Epithelial cell of proximal tubule (primary cell): ENCODE results near the gene POLE3. TPM values are rescaled to one million over a fixed set of nuclear protein-coding genes. Genes with fewer than 3 reads are reported as not detected.
"Not testable (repeated sequence)": the region's sequence is repeated elsewhere in the genome, so short reads cannot be mapped to it uniquely, and the experiment has no call there.

Source experiments
- DNase-seq: peaks from one replicate; pipeline ENCODE4 v3.0.0-alpha.2; 2011; ENCODE audit warnings: low read depth
- H3K4me3 ChIP-seq: 2 replicates; pipeline ENCODE4 v1.5.1; 2011; ENCODE audit warnings: low read depth, mild to moderate bottlenecking, low read length
- total RNA-seq: library from RNA; depleted of rRNA; stranded (reverse); fragments of >200 nt; gene quantifications from 2 replicates; pipeline ENCODE4 v1.2.3, GENCODE V29; 2015
- TF ChIP-seq, protein P1 (sequence below): conservative IDR thresholded peaks from 2 replicates; pipeline ENCODE4 v1.5.1; 2012; ENCODE audit warnings: low read depth, mild to moderate bottlenecking, low read length

Gene POLE3
- total RNA-seq, 1 donor from 2014 or later: 46.1 TPM

DNA sequence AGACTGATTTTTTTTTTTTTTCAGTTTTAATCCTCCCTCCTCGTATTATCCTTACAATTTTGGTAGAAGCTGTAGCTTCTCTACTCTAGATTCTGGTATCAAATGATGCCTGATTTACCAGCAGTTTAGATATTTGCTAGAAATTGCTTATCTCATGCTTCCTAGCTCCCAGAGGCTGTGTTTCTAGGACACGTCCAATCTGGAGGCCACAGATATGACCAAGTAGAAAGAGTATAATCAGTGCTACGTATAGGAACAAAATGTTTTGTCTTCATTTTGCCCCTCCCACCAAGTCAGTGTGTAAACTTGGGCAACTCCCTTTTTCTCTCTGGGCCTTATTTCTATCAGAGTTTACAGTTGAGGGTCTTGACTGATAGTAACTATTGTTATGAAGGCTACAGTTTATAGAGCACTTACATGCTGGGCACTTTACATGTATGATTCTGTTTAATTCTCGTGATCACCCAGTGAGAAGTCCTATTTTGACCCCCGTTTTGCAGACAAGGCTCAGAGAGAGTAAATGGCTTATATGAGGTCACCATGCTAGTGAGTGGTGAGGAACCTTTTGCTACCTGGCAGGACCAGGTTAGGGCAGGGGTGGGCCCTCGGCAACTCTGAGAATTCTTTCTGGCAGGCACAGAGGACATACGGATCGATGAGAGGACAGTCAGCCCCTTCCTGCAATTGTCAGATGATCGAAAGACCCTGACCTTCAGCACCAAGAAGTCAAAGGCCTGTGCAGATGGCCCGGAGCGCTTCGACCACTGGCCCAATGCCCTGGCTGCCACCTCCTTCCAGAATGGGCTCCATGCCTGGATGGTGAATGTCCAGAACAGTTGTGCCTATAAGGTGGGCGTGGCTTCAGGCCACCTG, 41.3 kb downstream of the POLE3 start:
- no peak for DNase-seq
- no peak overlapping the region for H3K4me3 ChIP-seq
- TF ChIP-seq, protein P1, sequence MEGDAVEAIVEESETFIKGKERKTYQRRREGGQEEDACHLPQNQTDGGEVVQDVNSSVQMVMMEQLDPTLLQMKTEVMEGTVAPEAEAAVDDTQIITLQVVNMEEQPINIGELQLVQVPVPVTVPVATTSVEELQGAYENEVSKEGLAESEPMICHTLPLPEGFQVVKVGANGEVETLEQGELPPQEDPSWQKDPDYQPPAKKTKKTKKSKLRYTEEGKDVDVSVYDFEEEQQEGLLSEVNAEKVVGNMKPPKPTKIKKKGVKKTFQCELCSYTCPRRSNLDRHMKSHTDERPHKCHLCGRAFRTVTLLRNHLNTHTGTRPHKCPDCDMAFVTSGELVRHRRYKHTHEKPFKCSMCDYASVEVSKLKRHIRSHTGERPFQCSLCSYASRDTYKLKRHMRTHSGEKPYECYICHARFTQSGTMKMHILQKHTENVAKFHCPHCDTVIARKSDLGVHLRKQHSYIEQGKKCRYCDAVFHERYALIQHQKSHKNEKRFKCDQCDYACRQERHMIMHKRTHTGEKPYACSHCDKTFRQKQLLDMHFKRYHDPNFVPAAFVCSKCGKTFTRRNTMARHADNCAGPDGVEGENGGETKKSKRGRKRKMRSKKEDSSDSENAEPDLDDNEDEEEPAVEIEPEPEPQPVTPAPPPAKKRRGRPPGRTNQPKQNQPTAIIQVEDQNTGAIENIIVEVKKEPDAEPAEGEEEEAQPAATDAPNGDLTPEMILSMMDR: no peak

DNA sequence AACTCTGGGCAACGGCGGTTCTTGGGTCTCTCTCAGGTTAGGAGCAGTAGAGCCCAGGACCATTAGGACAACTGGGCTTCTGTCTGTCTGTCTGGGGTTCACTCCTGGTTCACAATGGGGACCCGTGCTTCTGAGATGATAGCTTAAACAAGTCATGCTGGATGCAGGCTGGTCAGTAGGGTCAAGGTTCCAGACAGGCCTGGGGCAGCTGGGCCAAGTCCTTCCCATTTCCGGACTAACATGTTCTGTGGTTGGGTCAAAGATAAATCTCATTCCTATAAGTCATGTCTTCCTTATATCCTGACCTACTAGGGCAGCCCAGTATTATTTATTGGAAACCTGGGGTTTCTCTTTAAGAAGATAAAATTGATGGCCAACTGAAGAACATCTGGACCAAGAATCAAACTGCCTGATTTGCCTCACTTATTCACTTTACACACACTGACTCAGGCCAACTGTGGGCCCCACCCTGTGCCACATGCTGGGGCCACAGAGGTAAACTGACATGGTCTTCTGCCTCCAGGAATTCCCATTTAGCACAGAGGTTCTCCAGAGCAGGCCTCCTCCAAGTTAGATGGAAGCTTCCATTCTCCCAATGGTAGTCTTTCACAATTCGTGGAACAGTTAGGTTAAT, 42.0 kb downstream of the POLE3 start:
- TF ChIP-seq, protein P1: no peak
- H3K4me3 ChIP-seq: no peak overlapping the region

DNA sequence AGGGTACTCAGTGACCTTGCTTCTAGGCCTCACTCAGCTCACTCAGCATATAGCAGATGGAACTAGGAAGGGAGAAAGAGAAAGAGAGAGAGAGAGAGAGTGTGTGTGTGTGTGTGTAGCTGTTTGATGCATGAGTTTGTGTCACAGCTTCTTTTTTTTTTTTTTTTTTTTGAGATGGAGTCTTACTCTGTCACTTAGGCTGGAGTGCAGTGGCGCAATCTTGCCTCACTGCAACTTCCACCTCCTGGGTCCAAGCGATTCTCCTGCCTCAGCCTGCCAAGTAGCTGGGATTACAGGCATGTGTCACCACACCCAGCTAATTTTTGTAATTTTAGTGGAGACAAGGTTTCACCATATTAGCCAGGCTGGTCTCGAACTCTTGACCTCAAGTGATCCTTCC, 44.8 kb downstream of the POLE3 start:
- DNase-seq, H3K4me3 ChIP-seq: not testable (repeated sequence)

More for the DNA sequence above, 42.0 kb downstream of the POLE3 start:
- DNase-seq: no peak

DNA sequence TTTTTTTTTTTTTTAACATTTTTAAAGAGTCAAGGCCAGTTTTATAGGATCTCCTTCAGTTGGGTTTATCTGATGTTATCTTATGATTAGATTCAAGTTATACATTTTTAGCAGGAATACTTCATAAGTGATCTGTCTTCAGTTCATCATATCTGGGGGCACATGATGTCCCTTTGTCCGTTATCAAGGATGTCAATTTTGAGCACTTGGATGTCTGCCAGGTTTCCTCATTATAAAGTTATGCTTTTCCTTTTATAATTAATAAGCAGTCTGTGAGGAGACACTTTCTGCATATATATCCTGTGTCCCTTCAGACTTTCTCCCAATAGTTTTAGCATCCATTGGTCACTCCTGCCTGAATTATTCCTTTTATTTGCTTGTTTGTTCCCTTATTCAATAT, 45.5 kb downstream of the POLE3 start:
- no peak overlapping the region for H3K4me3 ChIP-seq
- no peak for DNase-seq
- TF ChIP-seq, protein P1: no peak

DNA sequence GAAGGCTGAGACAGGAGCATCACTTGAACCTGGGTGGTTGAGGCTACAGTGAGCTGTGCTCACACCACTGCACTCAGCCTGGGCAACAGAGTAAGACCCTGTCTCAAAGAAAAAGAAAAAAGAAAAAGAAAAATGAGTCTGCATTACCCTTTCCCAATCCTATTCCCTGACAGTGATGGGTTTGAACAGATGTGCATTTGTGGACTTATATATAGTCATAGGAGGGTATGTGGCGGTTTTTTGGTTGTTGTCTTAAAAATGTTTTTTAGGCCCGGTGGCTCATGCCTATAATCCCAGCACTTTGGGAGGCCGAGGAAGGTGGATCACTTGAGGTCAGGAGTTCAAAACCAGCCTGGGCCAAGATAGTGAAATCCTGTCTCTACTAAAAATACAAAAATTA, 47.1 kb downstream of the POLE3 start:
- TF ChIP-seq, protein P1: no peak

DNA sequence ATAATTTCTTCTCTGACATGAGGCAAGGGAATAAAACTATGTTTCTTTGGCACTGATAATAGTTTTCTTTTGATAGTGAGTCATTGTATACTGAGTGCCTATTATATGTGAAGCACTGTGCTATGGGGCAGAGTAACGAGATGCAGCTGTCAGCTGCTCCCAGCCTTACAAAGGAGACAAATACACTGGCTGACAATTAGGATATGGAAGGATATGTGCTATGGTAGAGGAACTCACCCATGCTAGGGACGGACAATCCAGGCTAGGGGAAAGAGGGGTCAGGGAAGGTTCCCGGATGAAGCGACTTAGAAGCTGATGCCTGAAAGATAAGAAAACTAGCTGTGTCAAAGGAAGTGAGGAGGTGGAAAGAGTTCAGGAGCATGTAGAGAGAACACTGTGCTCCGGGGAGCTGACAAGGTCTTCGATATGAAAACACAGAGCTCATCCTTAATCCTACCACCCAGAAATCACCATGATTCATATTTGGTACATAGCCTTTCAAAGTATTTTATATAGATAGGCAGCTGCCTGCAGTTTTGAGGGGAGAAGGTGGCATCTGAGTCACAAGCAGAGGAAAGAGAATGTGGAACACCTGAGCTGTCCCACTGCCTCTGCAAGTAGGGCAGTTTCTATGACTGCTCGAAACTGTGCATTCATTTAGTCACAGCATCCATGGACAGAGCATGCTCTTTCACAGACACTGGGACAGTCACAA, 49.0 kb downstream of the POLE3 start:
- DNase-seq: no peak
- H3K4me3 ChIP-seq: no peak overlapping the region
- TF ChIP-seq, protein P1: no peak

More for the DNA sequence above, 47.1 kb downstream of the POLE3 start:
- H3K4me3 ChIP-seq: no peak overlapping the region
- no peak for DNase-seq

DNA sequence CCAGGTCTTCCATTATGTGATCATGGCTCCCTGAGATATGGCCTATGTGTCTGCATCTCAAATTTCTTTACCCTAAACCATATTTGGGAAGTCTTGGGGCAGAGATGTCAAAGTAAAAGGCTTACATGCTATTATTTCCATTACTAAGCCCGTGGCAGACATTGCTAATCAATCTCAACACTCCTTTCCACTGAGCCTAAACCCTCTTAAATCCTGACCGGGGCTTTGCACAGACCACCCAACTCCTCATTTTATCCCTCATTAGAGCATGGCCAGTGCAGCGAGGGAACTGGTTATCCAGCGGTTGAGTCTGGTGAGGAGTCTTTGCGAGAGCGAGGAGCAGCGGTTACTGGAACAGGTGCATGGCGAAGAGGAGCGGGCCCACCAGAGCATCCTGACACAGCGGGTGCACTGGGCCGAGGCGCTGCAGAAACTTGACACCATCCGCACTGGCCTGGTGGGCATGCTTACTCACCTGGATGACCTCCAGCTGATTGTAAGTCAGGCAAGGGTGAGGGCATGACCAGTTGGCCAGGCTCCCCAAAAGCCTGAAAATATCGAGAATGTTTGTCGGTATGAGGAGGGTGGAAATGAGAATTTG, 50.1 kb downstream of the POLE3 start:
- no peak for DNase-seq
- TF ChIP-seq, protein P1: no peak
- H3K4me3 ChIP-seq: no peak overlapping the region
